COLO668 (cell line): ENCODE results near the gene IQCM.
"Not testable (repeated sequence)": the region's sequence is repeated elsewhere in the genome, so short reads cannot be mapped to it uniquely, and the experiment has no call there.

ENCODE experiments used
- DNase-seq: peaks from one replicate; lab custom pipeline; 2025; ENCODE audit not compliant: unreplicated experiment; lab: John Stamatoyannopoulos, UW

The IQCM gene

GRCh38 chr4:149589826-149590225 lies 225.8 kb downstream of the IQCM start:
- DNase-seq, result no peak

DNA sequence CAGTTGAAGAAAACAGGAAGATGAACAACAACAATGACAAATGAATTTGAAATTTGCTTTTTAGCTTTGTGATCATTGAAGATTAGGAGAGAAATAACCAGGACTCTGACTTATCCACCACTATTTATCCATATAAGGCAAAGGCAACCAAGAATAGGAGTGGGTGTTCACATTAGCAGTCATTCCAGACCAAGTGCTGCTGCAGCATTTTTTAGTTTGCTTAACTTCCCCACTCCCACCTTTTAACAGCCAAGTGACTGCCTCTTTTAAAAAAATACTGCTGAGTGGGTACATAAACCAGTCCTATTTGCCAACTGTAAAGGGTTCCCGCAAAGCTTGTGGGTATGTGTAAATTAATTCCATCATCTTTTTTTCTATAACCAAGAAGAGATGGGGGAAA lies 230.9 kb downstream of the IQCM start:
- no peak for DNase-seq

DNA sequence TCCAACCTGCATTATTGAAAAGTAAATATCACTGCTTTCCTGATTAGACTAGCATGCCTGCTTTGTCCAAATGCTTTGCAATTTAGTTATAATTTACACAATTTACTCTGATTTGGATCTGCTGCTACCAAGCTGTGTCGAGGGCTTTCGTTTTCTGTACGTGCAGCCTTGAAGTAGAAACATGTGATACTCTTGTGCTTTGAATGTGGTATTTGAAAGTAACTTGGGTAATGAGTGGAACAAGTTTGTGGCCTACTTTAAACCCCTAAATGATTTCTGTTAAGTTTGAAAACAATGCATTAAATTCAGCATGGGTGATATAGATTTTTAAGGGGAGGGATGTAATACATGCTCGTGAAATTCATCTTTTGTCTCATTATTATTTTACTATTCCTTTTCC lies 240.7 kb downstream of the IQCM start:
- DNase-seq, result no peak

GRCh38 chr4:149572716-149573115 lies 242.9 kb downstream of the IQCM start:
- no peak for DNase-seq

- no peak for DNase-seq
These were observed 259.8 kb downstream of the IQCM start for GRCh38 chr4:149555799-149556198.

DNA sequence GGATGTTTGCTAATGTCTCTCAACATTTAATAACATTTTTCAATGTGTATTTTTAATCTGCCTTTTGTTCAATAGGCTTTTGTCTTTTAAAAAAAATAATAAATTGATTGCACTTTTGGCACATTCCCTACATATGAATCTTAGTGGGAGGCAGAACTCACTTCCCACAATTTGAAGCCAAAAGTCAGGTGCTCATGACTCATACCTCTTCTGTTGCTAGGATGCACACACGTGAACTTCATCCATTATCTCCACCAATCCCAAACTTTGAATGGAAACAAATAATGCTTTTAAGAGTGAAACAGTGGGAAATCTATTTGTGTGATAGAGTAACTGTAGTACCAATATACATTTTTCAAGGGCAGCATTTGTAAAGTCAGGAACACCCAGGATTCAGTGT lies 260.5 kb downstream of the IQCM start:
- no peak for DNase-seq

DNA sequence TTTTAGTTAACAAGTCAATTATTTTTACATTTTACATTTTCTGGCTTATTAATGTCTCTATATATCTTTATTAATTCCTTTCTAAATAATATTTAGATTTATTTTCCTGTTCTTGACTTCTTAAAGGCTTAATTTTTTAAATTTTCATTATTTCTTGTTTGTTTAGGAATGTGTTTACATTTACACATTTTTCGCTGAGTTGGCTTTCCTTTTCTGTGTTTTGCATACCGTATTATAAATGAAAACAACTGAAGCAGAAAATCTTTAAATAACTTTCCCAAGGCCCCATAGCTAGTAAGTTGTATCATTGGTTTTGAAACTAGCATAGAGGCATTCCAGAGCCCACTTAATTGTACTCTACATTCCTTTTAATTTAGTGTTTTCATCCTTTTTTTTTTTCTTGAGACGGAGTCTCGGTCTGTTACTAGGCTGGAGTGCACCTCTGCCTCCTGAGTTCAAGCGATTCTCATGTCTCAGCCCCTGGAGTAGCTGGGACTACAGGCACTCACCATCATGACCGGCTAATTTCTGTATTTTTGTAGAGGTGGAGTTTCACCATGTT lies 261.6 kb downstream of the IQCM start:
- DNase-seq, result no peak

- no peak for DNase-seq
These were observed 263.0 kb downstream of the IQCM start for GRCh38 chr4:149552601-149553000.

DNA sequence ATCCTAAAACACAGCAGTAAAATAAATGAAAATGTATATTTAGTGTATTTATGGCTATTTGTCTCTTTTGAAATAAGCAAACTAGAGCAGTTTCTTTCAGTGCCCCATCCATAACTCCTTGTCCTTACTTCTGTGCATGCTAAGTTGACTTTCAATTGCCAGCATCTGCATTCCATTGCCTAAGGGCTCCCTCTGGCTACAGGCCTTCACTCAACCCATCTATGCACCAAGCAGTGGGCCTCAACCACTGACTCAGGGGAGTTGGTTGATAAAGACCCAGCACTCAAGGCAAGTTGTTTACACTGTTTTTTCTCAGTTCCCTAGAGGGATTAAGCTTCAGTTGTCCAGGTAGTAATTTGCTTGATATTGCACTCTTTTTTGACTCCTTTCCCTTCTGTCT lies 265.7 kb downstream of the IQCM start:
- no peak for DNase-seq

GRCh38 chr4:149534779-149535178 lies 280.9 kb downstream of the IQCM start:
- no peak for DNase-seq

DNA sequence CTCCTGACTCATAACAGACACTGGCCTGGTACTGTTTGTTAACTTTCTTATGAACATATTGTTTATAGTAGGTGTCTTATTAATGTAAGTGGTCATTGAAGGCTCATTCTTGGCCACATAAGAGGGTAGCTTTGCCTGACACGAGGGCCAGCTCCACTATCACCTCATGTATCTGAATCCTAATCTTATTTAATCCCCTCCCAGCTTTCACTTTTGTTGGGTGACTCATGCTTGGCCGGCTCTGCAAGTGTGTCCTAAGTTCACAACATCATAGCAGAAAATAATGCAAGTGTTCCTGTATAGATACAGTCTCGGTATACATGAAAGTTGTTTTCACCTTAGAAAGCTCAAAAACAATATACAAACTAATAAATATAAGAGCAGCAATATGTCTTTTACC lies 283.8 kb downstream of the IQCM start:
- no peak for DNase-seq

DNA sequence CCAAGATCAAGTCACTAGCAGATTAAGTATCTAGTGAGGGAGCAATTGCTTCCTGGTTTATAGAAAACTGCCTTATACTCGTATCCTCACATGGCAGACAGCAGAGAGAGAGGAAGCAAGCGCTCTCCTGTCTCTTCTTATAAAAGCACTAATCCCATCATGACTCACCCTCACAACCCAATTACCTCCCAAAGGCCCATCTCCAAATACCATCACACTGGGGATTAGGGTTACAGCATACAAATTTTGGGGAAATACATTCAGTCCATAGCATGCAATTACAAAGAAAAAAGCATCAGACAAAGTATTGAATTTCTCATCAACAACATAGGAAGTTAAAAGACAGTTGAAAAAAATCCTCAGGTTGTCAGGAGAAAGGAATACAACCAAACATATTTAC lies 292.6 kb downstream of the IQCM start:
- DNase-seq, result no peak

DNA sequence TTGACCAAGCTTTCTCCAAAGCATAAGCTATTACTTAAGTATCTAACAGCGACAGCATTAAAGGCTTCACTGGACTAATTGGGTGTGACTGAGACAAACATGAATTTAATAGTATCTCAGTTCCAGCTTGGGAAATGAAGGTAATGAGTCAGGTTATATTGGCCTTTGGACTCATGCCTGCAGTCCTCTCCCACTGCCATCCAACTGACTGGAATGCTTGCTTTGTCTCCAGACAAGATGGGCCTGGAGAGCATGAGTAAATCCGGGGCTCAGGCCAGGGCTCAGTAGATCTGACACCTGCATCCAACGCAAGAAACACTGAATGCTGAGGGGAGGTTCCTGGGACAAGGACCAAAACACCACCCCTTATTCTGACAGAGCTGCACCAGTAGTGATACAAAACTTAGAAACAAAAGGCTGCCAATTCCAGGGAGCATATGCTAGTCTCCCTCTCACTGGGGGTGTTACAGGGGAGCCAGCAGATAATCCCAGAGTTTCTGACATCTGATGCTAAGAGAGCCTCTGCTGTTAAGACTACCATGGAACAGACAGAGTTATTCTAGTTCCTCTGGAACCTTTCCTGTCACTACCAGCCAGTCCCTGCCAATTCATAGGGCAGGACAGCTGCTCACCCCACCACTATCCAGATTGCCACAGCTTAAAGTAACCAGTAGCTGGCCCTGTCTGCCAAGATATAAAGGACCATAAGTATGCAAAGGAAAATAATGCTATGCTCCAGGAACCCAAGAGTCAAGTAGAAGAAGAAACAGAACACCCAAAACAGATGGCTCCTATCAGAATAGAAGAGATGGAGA lies 293.8 kb downstream of the IQCM start:
- DNase-seq, result no peak

DNA sequence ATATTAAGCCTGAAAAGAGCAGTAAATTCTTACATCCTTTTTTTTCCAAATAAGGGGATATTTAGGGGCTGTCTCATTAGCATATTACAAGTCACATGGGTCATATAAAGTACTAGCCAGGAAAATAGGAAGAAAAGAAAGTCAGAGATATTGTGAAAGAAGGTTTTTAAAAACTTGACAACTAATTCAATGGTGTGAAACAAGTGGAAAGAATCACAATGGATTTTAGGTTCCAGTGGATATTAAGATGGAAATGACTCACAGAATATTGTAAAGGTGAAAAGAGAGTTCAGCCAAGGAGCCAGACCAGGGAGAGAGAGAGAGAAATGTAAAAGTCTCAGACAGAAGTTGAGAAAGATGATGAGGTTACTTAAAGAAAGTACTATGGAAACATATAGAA lies 297.2 kb downstream of the IQCM start:
- no peak for DNase-seq

- no peak for DNase-seq
These were observed 302.6 kb downstream of the IQCM start for GRCh38 chr4:149513081-149513480.

- DNase-seq, result no peak
These were observed 303.1 kb downstream of the IQCM start for GRCh38 chr4:149512501-149512900.

- DNase-seq, result no peak
These were observed 303.9 kb downstream of the IQCM start for GRCh38 chr4:149511558-149512298.

- not testable (repeated sequence) for DNase-seq
These were observed 308.3 kb downstream of the IQCM start for GRCh38 chr4:149507309-149507708.

DNA sequence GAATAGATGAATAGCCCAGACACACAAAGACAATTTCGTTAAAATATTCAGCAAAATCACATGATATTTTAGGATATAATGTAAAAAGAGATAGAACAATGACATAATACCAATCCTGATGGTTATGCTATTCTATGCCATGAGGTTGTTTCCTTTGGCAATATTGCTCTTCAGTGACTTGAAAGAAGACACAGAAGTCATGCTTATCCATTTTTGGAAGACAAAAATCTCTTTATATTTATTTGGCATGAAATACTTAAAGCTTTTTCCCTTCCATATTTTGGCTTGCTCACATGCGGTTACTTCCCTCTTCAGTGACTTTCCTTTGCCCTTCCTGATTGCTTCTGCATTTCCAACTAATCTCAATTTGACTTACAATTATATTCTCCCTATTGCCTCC lies 314.8 kb downstream of the IQCM start:
- no peak for DNase-seq

- DNase-seq, result no peak
These were observed 315.9 kb downstream of the IQCM start for GRCh38 chr4:149499726-149500125.

- DNase-seq, result no peak
These were observed 317.4 kb downstream of the IQCM start for GRCh38 chr4:149498246-149498645.

DNA sequence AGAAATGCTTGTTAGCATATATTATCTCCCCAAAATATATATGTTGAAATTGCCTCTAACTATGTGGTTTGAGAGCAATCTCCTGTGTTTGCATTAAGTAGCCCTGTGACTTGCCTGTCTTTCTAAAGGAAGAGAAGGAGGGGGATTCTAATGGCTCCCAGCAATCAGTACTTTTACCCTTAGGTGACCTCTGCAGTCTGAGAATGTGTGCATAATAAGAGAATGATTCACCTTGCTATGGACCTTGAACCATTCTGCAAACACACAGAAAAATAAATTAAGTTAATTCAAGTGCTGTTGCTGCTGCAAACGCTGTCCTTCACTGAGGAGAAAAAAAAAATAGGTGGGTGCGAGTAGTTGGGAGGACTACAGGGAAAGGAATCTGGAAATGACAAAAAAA lies 322.2 kb downstream of the IQCM start:
- no peak for DNase-seq
